Activated CD4-positive, alpha-beta T cell treated with anti-CD3 and anti-CD28 coated beads for 1 hour (primary cell): ENCODE measurements around the gene MYO1D.

Experiments used
- DNase-seq: peaks from one replicate; pipeline ENCODE4 v3.0.0-alpha.2; 2020

The MYO1D gene

DNA sequence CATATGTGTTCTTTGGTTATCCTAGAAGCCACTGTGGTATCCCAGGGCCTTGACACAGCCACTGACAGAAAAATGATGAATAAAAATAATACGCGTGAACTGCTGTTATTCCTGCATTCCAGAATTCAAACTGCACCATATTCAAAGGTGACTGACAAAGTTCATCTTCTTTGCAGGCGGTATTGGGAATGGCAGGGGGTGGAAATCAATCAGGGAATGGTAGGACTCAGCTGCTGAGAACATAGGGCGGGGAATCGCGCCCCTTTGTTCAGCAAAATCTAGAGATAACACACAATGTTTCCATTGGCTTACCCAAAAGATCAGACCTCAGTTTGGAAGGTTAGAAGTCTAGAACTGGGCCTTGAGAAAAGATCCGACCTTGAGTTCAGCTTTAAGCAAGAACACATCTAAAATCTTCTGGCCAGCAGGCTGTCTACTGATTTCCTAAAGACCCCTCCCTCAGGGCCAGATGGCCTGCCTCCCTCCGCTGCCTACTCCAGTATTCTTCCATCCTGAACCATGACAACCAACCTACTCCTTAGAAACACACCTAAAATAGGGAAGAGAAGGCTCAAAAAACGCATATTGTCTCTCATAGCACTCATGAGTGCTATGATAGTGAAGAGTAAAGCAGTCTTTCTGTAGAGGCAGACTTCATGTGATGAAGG lies 356.1 kb downstream of the MYO1D start:
- no peak for DNase-seq

GRCh38 chr17:32520104-32520701 lies 356.7 kb downstream of the MYO1D start:
- DNase-seq = no peak

- DNase-seq = peak; percentile 33
Measured at GRCh38 chr17:32519228-32520103, 357.5 kb downstream of the MYO1D start.

DNA sequence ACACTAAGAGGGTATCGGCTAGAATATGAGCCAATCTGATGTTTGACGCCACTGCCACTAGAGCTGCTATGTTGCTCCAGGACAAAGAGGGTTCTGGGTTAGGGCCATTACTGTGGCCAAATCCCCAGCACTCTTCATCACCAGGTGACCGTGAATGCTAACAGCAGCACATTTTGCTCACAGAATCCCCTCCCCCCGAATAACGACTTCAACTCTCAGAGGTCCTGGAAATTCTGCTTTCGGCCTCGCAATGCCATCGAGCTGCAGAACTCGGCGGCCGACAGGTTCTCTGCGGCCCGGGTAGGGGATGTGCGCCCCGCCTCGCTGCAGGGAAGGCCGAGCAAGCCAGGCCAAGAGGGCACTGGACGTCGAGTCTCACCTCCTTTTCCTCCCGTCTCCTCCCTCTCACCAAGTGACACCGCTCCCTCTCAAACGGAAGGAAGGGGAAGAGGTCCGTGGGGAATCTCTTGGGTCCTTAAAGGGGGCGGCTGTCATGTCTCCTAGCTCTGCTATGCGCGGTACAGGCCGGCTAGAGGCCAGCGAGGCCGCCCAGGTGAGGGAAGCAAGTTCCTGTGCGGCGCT lies 358.2 kb downstream of the MYO1D start:
- no peak for DNase-seq

DNA sequence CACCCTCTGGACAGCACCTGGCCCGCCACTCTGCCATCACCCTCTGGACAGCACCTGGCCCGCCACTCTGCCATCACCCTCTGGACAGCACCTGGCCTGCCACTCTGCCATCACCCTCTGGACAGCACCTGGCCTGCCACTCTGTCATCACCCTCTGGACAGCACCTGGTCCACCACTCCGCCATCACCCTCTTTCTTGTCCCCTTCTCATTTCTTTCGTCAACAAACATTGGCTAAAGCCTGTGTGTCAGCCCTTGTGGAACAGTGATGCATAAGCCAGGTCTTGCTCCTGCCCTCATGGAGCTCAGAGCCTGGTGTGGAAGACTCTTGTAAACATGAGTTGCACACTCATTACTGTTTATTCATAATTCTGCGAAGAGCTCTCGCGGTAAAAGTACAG lies 358.9 kb downstream of the MYO1D start:
- no peak for DNase-seq

DNA sequence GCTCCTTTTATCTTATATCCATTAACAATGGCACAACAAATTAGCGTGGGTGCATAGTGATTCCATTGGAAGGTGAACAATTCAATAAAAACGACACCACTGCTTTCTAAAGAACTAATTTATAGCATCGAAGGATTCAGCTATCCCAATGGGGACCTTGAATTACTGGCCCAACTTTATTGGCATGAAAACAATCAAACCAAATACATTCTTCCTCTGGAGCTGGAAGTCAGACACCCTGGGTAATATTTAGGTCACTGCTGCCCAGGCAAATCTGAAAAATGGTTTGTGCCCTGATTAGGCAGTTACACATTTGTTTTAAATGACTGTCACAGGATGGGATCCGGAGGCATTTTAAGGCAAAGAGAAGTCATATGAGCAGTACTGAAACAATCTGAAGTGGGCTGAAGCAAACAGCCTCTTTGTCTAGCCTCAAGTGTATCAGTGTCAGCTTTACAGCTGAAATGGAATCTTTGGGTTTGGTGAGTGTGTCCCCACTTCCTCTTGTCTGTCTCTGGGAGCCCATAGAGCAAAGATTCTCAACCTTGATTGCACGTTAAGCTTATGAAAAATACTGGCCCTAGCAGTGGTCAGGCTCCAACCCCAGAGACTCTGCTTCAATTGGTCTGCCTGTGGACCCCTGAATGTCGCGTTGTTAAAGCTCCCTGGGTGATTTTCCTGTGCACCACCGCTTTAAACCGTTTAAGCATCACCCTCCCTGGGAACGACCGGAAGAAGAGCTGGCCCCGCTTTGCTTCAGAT lies 359.8 kb downstream of the MYO1D start:
- DNase-seq = no peak

- DNase-seq = no peak
Measured at GRCh38 chr17:32516450-32516849, 360.5 kb downstream of the MYO1D start.

- no peak for DNase-seq
Measured at GRCh38 chr17:32515677-32516383, 361.1 kb downstream of the MYO1D start.

- no peak for DNase-seq
Measured at GRCh38 chr17:32514606-32515005, 362.3 kb downstream of the MYO1D start.

DNA sequence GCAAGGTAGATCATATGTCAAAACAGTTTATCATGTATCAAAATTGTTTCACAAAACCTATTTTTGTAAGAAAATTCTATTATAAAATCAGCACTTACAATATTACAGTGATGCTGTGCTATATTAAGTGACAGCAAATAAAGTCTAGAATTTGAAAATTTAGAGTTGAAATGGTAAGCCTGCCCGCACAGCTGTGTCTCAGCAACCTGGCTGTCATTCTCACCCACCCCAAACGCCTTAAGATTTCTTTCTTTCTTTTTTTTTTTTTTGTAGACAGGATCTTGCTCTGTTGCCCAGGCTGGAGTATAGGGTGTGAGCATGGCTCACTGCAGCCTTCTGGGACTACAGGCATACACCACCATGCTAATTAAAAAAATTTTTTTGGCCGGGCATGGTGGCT lies 363.3 kb downstream of the MYO1D start:
- no peak for DNase-seq

GRCh38 chr17:32512328-32512727 lies 364.6 kb downstream of the MYO1D start:
- DNase-seq = no peak

DNA sequence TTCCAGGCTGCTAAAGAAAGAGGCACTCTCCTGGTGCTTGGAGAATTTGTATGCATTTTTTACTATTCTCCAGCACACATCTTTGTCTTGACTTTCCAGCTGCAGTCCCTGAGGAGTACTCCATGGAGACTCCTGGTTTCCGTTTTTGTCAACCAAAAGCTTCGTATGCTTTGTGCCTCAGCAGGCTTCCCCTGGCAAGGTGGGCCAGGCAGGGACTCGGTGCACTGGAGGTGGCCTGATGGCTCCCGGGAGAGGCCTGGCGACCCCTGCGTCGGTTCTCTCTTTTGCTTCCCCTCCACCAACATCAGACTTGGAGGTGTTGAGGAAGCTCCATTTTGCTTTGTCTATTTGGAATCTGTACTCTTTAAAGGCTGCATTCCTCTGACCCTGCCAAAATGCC lies 366.5 kb downstream of the MYO1D start:
- no peak for DNase-seq

- DNase-seq = no peak
Measured at GRCh38 chr17:32508926-32509325, 368.0 kb downstream of the MYO1D start.

GRCh38 chr17:32504166-32504990 lies 372.5 kb downstream of the MYO1D start:
- DNase-seq = no peak

- no peak for DNase-seq
Measured at GRCh38 chr17:32503251-32504165, 373.4 kb downstream of the MYO1D start.

- no peak for DNase-seq
Measured at GRCh38 chr17:32502710-32503109, 374.2 kb downstream of the MYO1D start.

GRCh38 chr17:32502013-32502412 lies 374.9 kb downstream of the MYO1D start:
- no peak for DNase-seq

DNA sequence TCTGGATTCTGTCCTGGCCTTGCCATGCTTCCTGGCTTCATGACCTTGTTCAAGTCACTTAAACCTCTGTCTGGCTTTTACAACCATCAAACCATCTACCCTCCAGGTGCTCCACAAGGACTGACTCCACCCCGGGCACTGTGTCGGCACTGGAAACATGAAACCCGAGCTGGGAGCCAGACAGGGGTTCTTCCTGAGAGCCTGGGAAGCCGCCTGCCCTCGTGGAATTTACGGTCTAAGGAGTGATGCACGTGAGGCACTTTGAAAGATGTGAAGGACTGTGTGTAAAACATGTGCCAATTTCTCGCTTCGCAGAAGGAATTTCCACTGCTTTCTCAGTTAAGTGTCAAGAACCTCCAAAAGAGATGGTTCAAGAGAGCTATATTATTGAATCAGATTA lies 378.5 kb downstream of the MYO1D start:
- DNase-seq = no peak

DNA sequence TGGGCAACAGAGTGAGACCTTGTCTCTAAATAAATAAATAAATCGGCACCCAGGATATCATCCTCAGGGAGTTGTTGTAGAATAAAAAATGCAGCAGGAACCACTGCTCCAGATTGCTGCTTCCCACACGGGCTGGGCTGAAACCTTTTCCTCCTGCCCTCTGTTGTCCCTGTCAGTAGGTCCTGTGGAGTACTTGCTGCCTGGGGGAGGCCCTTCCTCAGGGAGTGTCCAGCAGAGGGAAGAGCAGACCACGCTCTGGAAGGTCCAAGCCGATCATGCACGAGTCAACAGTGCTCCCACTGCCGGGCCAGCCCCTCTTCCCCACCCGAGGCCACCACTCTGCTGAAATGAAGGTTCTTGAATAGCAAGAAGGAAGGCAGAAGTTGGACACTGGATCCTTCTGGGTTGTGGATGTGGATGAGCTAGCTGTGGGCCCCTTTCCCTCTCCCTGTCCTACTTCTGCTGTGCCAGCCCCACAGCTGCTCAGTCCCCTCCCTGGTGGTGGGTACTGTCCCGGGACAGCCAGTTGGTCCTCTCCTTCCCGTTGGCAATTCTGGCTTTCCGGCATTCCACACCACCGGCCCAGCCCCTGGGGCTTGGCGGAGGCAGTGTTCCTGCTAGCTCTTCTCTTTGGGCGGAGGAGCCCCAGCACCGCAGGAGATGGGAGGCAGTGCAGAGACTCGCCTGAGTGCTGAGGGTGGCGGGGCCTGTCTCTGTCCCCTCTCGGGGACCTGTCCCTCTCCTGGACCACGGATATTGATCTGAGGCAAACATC lies 379.3 kb downstream of the MYO1D start:
- no peak for DNase-seq
